Measurements from ENCODE around the gene ANKS1B.

ANKS1B gene

DNA sequence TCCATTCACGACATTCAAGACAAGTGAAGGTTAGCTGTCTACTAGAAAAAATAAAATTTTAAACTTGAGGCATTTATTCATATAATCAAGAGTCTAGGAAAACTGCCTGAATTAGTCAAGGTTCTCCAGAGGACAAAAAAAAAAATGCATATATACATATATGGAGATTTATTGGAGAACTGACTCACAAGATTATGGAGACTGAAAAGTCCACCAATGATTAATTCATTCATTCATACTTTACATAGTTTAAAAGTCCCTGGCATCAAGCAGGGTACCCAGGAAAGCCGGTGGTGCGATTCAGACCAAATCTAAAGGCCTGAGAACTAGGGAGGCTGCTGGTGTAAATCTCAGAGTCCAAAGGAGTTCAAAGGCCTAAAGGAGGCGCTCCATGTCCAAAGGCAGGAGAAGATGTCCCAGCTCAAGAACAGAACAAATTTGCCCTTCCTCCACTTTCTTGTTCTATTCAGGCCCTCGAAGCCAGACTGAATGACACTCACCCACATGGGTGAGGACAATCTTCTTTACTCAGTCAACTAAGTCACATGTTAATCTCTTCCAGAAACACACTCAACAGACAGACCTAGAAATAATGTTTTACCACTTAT is 64.3 kb downstream of the ANKS1B start:
- ChIA-PET CTCF (no interaction called here), POLR2A (no interaction called here)
- no peak for TF ChIP-seq HOXC10 (CRISPR knock-in tag; IDR thresholded peaks at IDR 0.05)
- TF ChIP-seq ZNF658 (tag by site-specific recombination; IDR thresholded peaks at IDR 0.05), result no peak
- TF ChIP-seq ZNF157 (tag by site-specific recombination; IDR thresholded peaks at IDR 0.05), result no peak
- TF ChIP-seq ZNF560 (tag by site-specific recombination; IDR thresholded peaks at IDR 0.05; ENCODE audit: borderline replicate concordance), result no peak
- TF ChIP-seq, protein P1, sequence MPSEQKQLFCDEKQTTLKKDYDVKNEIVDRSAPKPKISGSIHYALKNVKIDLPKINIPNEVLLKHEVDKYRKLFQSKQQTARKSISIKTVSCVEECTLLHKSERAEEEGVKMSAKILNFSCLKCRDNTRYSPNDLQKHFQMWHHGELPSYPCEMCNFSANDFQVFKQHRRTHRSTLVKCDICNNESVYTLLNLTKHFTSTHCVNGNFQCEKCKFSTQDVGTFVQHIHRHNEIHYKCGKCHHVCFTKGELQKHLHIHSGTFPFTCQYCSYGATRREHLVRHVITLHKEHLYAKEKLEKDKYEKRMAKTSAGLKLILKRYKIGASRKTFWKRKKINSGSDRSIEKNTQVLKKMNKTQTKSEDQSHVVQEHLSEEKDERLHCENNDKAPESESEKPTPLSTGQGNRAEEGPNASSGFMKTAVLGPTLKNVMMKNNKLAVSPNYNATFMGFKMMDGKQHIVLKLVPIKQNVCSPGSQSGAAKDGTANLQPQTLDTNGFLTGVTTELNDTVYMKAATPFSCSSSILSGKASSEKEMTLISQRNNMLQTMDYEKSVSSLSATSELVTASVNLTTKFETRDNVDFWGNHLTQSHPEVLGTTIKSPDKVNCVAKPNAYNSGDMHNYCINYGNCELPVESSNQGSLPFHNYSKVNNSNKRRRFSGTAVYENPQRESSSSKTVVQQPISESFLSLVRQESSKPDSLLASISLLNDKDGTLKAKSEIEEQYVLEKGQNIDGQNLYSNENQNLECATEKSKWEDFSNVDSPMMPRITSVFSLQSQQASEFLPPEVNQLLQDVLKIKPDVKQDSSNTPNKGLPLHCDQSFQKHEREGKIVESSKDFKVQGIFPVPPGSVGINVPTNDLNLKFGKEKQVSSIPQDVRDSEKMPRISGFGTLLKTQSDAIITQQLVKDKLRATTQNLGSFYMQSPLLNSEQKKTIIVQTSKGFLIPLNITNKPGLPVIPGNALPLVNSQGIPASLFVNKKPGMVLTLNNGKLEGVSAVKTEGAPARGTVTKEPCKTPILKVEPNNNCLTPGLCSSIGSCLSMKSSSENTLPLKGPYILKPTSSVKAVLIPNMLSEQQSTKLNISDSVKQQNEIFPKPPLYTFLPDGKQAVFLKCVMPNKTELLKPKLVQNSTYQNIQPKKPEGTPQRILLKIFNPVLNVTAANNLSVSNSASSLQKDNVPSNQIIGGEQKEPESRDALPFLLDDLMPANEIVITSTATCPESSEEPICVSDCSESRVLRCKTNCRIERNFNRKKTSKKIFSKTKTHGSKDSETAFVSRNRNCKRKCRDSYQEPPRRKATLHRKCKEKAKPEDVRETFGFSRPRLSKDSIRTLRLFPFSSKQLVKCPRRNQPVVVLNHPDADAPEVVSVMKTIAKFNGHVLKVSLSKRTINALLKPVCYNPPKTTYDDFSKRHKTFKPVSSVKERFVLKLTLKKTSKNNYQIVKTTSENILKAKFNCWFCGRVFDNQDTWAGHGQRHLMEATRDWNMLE (tag by site-specific recombination; conservative IDR thresholded peaks at IDR 0.05; ENCODE audit: low read depth), result no peak
- TF ChIP-seq PRDM1 (tag by site-specific recombination; IDR thresholded peaks at IDR 0.05), result no peak
- Histone ChIP-seq H3K4me1 (ENCODE audit: control insufficient read depth, insufficient read depth, low read length) (no peaks in the 10 kb centered on the region), H3K27ac (ENCODE audit: extremely low read depth, low read depth, low read length) (no peak overlapping the region), H3K9me3 (ENCODE audit: control insufficient read depth, insufficient read depth, low read depth, low read length) (no peaks in the 10 kb centered on the region), H3K36me3 (ENCODE audit: control insufficient read depth in 2 of 2, insufficient read depth in 1 of 2, low read length in 2 of 2) (no peaks in the 10 kb centered on the region), H3K4me3 (ENCODE audit: low read depth, low read length) (no peak overlapping the region)

DNA sequence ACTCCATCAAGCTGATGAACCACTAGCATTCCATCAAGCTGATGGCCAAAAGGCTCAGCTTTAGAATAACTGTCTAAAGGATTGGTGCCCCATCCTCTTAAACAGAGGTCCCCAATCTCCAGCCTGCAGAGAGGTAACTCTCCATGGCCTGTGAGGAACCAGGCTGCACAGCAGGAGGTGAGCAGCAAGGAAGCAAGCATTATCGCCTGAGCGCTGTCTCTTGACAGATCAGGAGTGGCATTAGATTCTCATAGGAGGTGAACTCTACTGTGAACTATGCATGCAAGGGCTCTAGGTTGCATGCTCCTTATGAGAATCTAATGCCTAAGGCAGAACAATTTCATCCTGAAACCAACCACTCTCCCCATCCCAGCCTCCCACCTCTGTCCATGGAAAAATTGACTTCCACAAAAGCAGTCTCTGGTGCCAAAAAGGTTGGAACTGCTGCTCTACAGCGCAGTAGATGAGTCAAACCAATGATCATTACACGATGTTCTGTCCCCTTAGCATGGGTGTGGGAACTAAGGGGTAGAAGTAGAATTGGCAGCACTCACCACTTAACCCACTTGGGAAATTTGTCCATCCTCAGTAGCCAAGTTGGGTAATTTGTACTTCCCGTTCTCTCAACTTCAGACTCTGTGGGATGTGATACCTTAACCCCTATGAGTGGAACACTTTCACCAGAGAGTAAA is 66.9 kb downstream of the ANKS1B start:
- POLR2A ChIA-PET, result no interaction called here
- H3K27ac ChIP-seq (ENCODE audit: extremely low read depth, low read depth, low read length), result no peak overlapping the region
- CTCF ChIA-PET, result interaction anchor here (0.5 kb wide), 1 partner anchor 238 kb away, joined by 3 read pairs; no protein-coding TSS in a partner anchor
- H3K4me3 ChIP-seq (ENCODE audit: low read depth, low read length), result no peak overlapping the region
- peaks cover 3% of the 10 kb centered on the region; the same call in 1 of the 2 replicates for H3K4me1 ChIP-seq (ENCODE audit: control insufficient read depth, insufficient read depth, low read length)
- H3K9me3 ChIP-seq (ENCODE audit: control insufficient read depth, insufficient read depth, low read depth, low read length), result no peaks in the 10 kb centered on the region
- H3K36me3 ChIP-seq (ENCODE audit: control insufficient read depth in 2 of 2, insufficient read depth in 1 of 2, low read length in 2 of 2), result no peaks in the 10 kb centered on the region
- TF ChIP-seq ZNF747 (tag by site-specific recombination; IDR thresholded peaks at IDR 0.05) (no peak), ZNF354C (tag by site-specific recombination; IDR thresholded peaks at IDR 0.05; ENCODE audit: borderline replicate concordance, low read depth) (no peak), ZNF404 (tag by site-specific recombination; IDR thresholded peaks at IDR 0.05) (no peak), ZSCAN23 (tag by site-specific recombination; IDR thresholded peaks at IDR 0.05) (no peak), ZNF623 (tag by site-specific recombination; IDR thresholded peaks at IDR 0.05) (no peak), ZNF621 (tag by site-specific recombination; IDR thresholded peaks at IDR 0.05) (no peak), ZNF701 (tag by site-specific recombination; IDR thresholded peaks at IDR 0.05) (no peak), ZNF132 (tag by site-specific recombination; IDR thresholded peaks at IDR 0.05; ENCODE audit: borderline replicate concordance) (no peak), ZNF664 (tag by site-specific recombination; IDR thresholded peaks at IDR 0.05) (no peak), WT1 (tag by site-specific recombination; IDR thresholded peaks at IDR 0.05) (no peak), ZNF184 (tag by site-specific recombination; IDR thresholded peaks at IDR 0.05) (no peak), ZNF510 (tag by site-specific recombination; IDR thresholded peaks at IDR 0.05; ENCODE audit: insufficient replicate concordance) (no peak), MZF1 (tag by site-specific recombination; IDR thresholded peaks at IDR 0.05; ENCODE audit: borderline replicate concordance) (no peak), ZXDB (tag by site-specific recombination; IDR thresholded peaks at IDR 0.05) (no peak), YY2 (tag by site-specific recombination; IDR thresholded peaks at IDR 0.05) (no peak), ZNF416 (tag by site-specific recombination; IDR thresholded peaks at IDR 0.05) (no peak), ZNF394 (tag by site-specific recombination; IDR thresholded peaks at IDR 0.05; ENCODE audit: borderline replicate concordance) (no peak), MEIS1 (CRISPR knock-in tag; IDR thresholded peaks at IDR 0.05; ENCODE audit: borderline replicate concordance) (no peak)
- TF ChIP-seq, protein P2, sequence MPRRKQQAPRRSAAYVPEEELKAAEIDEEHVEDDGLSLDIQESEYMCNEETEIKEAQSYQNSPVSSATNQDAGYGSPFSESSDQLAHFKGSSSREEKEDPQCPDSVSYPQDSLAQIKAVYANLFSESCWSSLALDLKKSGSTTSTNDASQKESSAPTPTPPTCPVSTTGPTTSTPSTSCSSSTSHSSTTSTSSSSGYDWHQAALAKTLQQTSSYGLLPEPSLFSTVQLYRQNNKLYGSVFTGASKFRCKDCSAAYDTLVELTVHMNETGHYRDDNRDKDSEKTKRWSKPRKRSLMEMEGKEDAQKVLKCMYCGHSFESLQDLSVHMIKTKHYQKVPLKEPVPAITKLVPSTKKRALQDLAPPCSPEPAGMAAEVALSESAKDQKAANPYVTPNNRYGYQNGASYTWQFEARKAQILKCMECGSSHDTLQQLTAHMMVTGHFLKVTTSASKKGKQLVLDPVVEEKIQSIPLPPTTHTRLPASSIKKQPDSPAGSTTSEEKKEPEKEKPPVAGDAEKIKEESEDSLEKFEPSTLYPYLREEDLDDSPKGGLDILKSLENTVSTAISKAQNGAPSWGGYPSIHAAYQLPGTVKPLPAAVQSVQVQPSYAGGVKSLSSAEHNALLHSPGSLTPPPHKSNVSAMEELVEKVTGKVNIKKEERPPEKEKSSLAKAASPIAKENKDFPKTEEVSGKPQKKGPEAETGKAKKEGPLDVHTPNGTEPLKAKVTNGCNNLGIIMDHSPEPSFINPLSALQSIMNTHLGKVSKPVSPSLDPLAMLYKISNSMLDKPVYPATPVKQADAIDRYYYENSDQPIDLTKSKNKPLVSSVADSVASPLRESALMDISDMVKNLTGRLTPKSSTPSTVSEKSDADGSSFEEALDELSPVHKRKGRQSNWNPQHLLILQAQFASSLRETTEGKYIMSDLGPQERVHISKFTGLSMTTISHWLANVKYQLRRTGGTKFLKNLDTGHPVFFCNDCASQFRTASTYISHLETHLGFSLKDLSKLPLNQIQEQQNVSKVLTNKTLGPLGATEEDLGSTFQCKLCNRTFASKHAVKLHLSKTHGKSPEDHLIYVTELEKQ (tag by site-specific recombination; IDR thresholded peaks at IDR 0.05; ENCODE audit: borderline replicate concordance), result no peak
- TF ChIP-seq, protein P3, sequence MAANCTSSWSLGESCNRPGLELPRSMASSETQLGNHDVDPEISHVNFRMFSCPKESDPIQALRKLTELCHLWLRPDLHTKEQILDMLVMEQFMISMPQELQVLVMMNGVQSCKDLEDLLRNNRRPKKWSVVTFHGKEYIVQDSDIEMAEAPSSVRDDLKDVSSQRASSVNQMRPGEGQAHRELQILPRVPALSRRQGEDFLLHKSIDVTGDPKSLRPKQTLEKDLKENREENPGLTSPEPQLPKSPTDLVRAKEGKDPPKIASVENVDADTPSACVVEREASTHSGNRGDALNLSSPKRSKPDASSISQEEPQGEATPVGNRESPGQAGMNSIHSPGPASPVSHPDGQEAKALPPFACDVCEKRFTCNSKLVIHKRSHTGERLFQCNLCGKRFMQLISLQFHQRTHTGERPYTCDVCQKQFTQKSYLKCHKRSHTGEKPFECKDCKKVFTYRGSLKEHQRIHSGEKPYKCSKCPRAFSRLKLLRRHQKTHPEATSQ (tag by site-specific recombination; IDR thresholded peaks at IDR 0.05), result no peak

Measured in HEK293 (cell line).